Forelimb muscle (tissue), 1 donor: ENCODE measurements around the gene OR2T11. TPM values are rescaled to one million over a fixed set of nuclear protein-coding genes. Genes with fewer than 3 reads are reported as not detected.
"Not testable (repeated sequence)": the region's sequence is repeated elsewhere in the genome, so short reads cannot be mapped to it uniquely, and the experiment has no call there.

Experiments
- DNase-seq: peaks from one replicate; pipeline ENCODE4 v3.0.0-alpha.2; 2013; ENCODE audit warnings: low read depth
- polyA plus RNA-seq: library from polyadenylated mRNA; unstranded; fragments of 120-200 nt; gene quantifications from one replicate; pipeline ENCODE4 v1.2.1, GENCODE V29; 2013; ENCODE audit not compliant: insufficient read length

The OR2T11 gene
- polyA plus RNA-seq, 1 donor, result not detected

GRCh38 chr1:248618878-248619277 lies 16.0 kb downstream of the OR2T11 start:
- no peak for DNase-seq

GRCh38 chr1:248618119-248618518 lies 16.8 kb downstream of the OR2T11 start:
- DNase-seq, result no peak

- no peak for DNase-seq
Measured at GRCh38 chr1:248613742-248614141, 21.1 kb downstream of the OR2T11 start.

- DNase-seq, result no peak
Measured at GRCh38 chr1:248611883-248612414, 22.9 kb downstream of the OR2T11 start.

- DNase-seq, result no peak
Measured at GRCh38 chr1:248610301-248610700, 24.6 kb downstream of the OR2T11 start.

GRCh38 chr1:248599396-248599795 lies 35.5 kb downstream of the OR2T11 start:
- no peak for DNase-seq

GRCh38 chr1:248597589-248597988 lies 37.3 kb downstream of the OR2T11 start, which contains the start of gene OR2T10:
OR2T10 (minus strand) TSS chr1:248597700; CDS start chr1:248593768, 3,932 bp downstream.
- no peak for DNase-seq

- DNase-seq, result no peak
Measured at GRCh38 chr1:248596615-248597014, 38.3 kb downstream of the OR2T11 start.

- no peak for DNase-seq
Measured at GRCh38 chr1:248593226-248593625, 41.7 kb downstream of the OR2T11 start.

GRCh38 chr1:248592655-248593054 lies 42.2 kb downstream of the OR2T11 start:
- DNase-seq, result no peak

GRCh38 chr1:248590055-248590454 lies 44.8 kb downstream of the OR2T11 start:
- no peak for DNase-seq

GRCh38 chr1:248589334-248589733 lies 45.6 kb downstream of the OR2T11 start:
- no peak for DNase-seq

GRCh38 chr1:248585266-248585665 lies 49.6 kb downstream of the OR2T11 start:
- no peak for DNase-seq

GRCh38 chr1:248576260-248576980 lies 58.5 kb downstream of the OR2T11 start:
- no peak for DNase-seq

- not testable (repeated sequence) for DNase-seq
Measured at GRCh38 chr1:248574657-248575056, 60.2 kb downstream of the OR2T11 start, which contains the start of gene OR2T34. OR2T34 (minus strand) TSS chr1:248574757; CDS start chr1:248574757, 0 bp downstream.

GRCh38 chr1:248573856-248574255 lies 61.0 kb downstream of the OR2T11 start:
- DNase-seq, result not testable (repeated sequence)

Other genes starting within 250 kb of the OR2T11 start
- gene OR2T1, start 232.0 kb downstream of the OR2T11 start, polyA plus RNA-seq, result not detected
- not detected for gene OR2T2, start 189.5 kb downstream of the OR2T11 start, polyA plus RNA-seq
- gene OR2T3, start 161.7 kb downstream of the OR2T11 start, polyA plus RNA-seq, result not detected
- gene OR2T5, start 146.5 kb downstream of the OR2T11 start, polyA plus RNA-seq, result not detected
- gene OR2G6, start 127.0 kb downstream of the OR2T11 start, polyA plus RNA-seq, result not detected
- not detected for gene OR2T29, start 72.3 kb downstream of the OR2T11 start, polyA plus RNA-seq
- gene OR2T34, start 60.3 kb downstream of the OR2T11 start, polyA plus RNA-seq, result not detected
- not detected for gene OR2T10, start 37.4 kb downstream of the OR2T11 start, polyA plus RNA-seq
- gene OR2T35, start 10.2 kb upstream of the OR2T11 start, polyA plus RNA-seq, result not detected
- gene OR2T27, start 20.4 kb upstream of the OR2T11 start, polyA plus RNA-seq, result not detected
- gene OR14I1, start 67.7 kb upstream of the OR2T11 start, polyA plus RNA-seq, result not detected
- not detected for gene LYPD8, start 120.7 kb upstream of the OR2T11 start, polyA plus RNA-seq
- 17.9 TPM for gene SH3BP5L, start 190.8 kb upstream of the OR2T11 start, polyA plus RNA-seq
- 18.4 TPM for gene ZNF672, start 203.1 kb upstream of the OR2T11 start, polyA plus RNA-seq
- 30.7 TPM for gene ZNF692, start 224.0 kb upstream of the OR2T11 start, polyA plus RNA-seq